K562 (cell line): ENCODE measurements around the gene RAB12.
"Not testable (repeated sequence)": the region's sequence is repeated elsewhere in the genome, so short reads cannot be mapped to it uniquely, and the experiment has no call there.

Experiments used
- MXI1 ChIP-seq: IDR thresholded peaks from 2 replicates; pipeline ENCODE4 v1.6.1; 2011; ENCODE audit warnings: low read depth, mild to moderate bottlenecking, improper control_type of control experiment, low read length
- POLR2AphosphoS5 ChIP-seq: IDR thresholded peaks from 2 replicates; pipeline ENCODE4 v1.6.1; 2011; ENCODE audit warnings: mild to moderate bottlenecking, low read depth, low read length, moderate library complexity; ENCODE audit not compliant: control insufficient read depth, insufficient read depth
- SETDB1 ChIP-seq: IDR thresholded peaks from one replicate; pipeline ENCODE4 v1.6.1; 2012; ENCODE audit warnings: low read length, control low read depth, inconsistent platforms
- TGIF2 ChIP-seq: sonication (generic); formaldehyde crosslinking; IDR thresholded peaks from 2 replicates; pipeline ENCODE4 v1.8.1; 2022; ENCODE audit warnings: mild to moderate bottlenecking, missing genetic modification reagents, moderate library complexity
- ZNF707 ChIP-seq: fragments of 250-450 bp; sonication (Bioruptor Pico); conservative IDR thresholded peaks from 2 replicates; pipeline ENCODE4 v1.8.0; 2022; ENCODE audit warnings: inconsistent platforms, mild to moderate bottlenecking, moderate library complexity
- TF ChIP-seq, protein P1 (sequence below), 3 experiments: IDR thresholded peaks in 2 of 3; conservative IDR thresholded peaks in 1 of 3; 2 replicates each; pipeline ENCODE4 v1.5.1; 2011 to 2012; ENCODE audit warnings: low read length in 3 of 3, mild to moderate bottlenecking in 3 of 3, control low read depth in 2 of 3, improper control_type of control experiment in 1 of 3, inconsistent platforms in 1 of 3, low read depth in 1 of 3, mixed read lengths in 1 of 3, moderate library complexity in 1 of 3; ENCODE audit not compliant: insufficient read depth in 2 of 3

DNA sequence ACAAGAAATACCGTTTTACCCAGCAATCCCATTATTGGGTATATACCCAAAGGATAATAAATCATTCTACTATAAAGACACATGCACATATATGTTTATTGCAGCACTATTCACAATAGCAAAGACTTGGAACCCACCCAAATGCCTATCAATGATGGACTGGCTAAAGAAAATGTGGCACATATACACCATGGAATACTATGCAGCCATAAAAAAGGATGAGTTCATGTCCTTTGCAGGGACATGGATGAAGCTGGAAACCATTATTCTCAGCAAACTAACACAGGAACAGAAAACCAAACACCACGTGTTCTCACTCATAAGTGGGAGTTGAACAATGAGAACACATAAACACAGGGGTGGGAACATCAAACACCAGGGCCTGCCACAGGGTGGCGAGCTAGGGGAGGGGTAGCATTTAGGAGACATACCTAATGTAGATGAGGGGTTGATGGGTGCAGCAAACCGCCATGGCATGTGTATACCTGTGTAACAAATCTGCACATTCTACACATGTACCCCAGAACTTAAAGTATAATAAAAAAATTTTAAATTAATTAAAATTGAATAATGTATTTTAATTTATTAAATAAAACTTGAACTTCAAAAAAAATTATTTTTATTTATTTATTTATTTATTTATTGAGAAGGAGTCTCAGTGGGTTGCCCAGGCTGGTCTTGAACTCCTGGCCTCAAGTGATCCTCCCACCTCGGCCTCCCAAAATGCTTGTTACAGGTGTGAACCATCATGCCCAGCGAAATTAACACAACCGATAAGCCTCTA lies 42.4 kb downstream of the RAB12 start:
- not testable (repeated sequence) for TF ChIP-seq TGIF2 (CRISPR knock-in tag); MXI1; POLR2AphosphoS5; ZNF707 (CRISPR knock-in tag); SETDB1
- TF ChIP-seq, protein P1, sequence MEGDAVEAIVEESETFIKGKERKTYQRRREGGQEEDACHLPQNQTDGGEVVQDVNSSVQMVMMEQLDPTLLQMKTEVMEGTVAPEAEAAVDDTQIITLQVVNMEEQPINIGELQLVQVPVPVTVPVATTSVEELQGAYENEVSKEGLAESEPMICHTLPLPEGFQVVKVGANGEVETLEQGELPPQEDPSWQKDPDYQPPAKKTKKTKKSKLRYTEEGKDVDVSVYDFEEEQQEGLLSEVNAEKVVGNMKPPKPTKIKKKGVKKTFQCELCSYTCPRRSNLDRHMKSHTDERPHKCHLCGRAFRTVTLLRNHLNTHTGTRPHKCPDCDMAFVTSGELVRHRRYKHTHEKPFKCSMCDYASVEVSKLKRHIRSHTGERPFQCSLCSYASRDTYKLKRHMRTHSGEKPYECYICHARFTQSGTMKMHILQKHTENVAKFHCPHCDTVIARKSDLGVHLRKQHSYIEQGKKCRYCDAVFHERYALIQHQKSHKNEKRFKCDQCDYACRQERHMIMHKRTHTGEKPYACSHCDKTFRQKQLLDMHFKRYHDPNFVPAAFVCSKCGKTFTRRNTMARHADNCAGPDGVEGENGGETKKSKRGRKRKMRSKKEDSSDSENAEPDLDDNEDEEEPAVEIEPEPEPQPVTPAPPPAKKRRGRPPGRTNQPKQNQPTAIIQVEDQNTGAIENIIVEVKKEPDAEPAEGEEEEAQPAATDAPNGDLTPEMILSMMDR (IDR thresholded peaks at IDR 0.05 in 2 of 3, conservative IDR thresholded peaks at IDR 0.05 in 1 of 3; ENCODE audit: insufficient read depth in 2 of 3, low read depth in 1 of 3, low read length in 3 of 3): peak; percentile 6 to 11 (median 10); a peak in 1 of 6 replicates
